ENCODE measurements around the gene NDUFC2.
A peak's percentile ranks its signal among the peaks of the same experiment; 100 is the strongest.
"Not testable (repeated sequence)": the region's sequence is repeated elsewhere in the genome, so short reads cannot be mapped to it uniquely, and the experiment has no call there.

NDUFC2 gene

DNA sequence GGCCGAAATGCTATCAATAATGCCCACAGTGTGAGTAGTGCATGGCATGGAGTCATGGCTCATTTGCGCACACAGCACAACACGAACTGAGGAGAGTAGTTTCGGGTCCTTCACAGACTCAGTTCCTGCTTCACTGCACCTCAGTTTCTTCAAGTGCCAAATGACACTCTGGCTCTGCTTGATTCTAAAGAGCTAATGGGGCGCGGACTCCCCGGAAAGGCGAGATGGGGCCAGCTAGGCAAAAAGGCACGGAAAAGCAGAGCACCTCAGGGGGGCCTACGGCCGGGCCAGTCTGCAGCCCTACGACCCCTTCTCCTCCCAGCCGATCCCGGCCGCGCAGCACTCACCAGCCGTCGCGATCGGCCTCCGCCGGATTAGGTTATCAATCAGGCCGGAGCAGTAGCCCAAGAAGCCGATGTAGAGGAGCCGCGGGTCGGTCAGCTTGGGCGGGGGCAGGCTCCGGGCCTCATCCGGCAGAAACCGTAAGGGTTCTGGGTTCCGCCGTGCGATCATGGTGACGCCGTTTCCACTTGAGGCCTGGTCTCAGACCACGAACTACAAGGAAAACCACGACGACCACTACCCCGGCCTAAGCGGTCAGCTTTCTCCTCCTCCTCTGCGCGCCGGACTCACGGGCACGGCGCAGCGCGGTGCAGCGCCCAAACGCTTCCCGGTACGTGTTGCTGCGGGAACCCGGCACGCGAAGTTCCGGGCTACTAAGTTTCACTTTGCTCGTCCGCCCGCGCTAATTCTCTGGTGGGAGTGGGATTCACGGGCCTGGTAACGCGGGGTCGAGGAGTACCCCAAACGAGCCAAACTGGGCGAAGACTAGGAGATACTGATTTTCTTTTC lies at the start of gene NDUFC2:
Gene NDUFC2 (minus strand): TSS at position 631 of the 852 bp plus-strand sequence. CDS start 118 bp downstream, at position 513.
- peak; percentile 81 for DNase-seq

DNA sequence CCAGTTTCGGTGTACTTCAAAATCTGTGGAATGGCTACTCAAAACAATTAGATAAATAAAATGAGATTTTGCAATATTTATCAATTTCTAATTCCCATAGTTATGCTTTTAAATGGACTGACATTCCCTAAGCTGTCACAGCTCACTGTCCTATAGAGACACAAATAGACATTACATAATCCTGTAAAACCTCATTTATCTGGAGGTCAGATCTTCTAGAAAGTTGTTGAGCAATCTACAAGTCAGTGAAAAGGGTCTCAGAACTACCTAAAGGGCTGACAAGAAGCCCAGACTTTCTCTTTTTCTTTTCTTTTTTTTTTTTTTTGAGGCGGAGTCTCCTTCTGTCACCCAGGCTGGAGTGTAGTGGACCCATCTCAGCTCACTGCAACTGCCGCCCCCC lies 47.7 kb upstream of the NDUFC2 start:
- no peak for DNase-seq

DNA sequence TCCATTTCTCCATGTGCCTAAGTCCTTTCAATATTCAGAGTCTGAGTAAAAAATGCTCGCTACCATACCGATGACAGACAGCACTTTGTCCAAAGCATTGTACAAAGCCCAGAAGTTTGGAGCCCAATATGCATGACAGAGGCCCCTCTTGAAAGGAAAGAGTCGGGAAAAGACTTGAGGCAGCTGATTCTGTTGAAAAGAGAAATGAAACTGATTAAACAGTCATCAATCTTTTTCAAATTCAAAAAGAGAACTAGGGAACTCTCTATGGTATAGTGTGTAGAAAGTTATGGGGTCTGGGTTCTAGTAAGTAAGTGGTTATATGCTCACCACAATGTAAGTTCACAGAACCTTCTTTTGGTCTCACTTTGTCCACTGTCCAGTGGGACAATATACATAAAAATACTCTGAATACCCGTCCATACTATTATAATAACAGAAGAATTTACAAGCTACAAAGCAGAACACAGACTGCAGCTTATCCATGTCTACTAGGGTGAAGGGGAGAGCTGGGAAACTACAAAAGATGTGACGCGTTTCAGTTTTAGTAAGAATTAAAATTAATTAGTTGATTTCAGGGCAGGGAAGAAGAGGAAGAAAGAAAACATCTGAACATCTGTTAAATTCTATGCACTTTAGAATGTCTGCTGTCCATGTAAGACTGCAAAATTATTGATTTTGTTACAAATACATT lies 33.1 kb upstream of the NDUFC2 start:
- peak; percentile 4 for DNase-seq

DNA sequence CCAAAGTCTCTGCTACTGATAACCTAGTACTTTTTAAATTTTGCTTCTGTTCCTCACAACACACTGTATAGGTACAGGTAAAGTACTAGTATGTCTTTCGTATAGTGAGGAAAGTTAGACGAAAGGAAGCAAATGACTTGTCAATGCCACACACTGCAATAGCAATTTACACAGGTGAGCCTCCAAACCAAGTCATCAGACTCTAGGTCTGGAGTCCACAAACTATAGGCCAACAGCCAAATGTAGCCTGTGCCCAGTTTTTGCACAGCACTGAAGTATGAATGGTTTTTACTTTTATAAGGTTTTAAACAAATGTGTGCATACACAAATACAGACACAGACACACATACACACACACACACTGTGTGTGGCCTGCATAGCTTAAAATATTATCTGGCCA lies 31.6 kb upstream of the NDUFC2 start:
- no peak for DNase-seq

DNA sequence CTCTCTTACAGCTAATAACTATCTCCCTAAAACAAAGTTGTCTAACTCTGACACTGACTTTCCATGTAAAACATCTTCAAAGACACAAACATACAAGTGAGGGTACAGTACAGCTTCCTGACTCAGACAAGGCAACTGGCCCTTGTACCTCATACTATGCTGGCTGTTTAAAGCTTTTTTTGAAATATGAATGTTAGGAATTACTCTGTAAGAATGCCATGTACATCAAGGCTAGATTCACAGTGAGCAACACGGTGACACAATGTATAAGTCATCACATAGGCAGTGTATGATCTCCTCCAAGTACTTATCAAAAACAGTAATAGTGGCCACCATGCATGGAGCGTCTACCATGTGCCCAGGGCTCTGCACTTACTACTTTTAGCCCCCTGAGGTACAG lies 31.2 kb upstream of the NDUFC2 start:
- DNase-seq, result no peak

DNA sequence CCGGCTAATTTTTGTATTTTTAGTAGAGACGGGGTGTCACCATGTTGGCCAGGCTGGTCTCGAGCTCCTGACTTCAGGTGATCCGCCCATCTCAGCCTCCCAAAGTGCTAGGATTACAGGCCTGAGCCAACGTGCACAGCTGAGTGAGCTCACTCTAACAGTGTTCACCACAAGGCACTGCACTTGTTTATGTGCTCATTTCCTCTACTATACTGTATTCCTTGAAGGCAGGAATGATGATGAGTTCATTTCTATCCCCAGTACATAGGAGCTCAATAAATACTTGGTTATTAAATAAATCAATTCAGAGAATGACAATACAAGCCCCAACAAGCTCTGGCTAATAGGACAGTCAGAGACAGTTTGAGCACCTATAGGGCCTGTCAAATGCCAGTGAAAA lies 30.7 kb upstream of the NDUFC2 start:
- DNase-seq, result no peak

DNA sequence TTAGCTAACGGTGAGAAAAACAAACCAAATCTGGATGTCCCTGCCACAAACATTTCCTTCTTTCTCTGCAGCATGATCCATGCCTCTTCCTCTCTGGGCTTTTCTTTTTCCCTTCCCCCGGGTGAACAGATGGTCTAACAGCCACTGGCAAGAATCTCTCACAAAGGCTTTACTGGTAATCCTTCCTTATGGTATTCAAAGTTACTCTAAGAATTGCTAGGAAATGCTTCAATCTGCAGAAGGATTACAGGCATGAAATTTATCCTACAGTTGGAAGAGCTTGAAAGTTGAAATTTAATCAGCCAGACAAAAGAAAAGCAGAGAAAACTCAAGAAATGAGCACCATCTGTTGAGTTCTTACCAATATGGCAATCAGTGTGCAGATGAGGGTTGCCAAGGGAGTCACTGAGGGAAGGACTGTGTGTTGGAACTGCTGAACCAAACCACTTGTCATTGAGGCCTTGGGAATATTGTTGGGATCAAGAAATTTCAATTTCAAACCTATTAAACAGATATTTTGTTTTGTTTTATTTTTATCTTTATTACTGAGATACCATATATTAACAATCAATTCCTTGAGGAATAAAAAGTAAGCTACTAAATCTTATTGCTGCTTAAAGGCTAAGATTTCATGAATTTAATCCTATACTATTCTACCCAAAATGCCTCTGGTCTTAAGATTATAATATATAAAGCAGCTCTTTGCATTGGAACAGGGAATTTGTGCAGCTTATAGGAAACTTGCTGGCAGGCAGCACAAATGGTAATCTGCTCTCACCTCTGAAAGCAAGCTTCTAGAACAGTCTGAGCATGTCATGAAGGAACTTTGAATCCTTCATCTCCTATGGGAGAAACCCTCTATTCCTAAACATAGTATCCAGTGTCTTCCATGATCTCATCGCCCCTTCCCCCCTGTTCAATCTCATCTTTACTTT lies 29.7 kb upstream of the NDUFC2 start:
- DNase-seq, result no peak

DNA sequence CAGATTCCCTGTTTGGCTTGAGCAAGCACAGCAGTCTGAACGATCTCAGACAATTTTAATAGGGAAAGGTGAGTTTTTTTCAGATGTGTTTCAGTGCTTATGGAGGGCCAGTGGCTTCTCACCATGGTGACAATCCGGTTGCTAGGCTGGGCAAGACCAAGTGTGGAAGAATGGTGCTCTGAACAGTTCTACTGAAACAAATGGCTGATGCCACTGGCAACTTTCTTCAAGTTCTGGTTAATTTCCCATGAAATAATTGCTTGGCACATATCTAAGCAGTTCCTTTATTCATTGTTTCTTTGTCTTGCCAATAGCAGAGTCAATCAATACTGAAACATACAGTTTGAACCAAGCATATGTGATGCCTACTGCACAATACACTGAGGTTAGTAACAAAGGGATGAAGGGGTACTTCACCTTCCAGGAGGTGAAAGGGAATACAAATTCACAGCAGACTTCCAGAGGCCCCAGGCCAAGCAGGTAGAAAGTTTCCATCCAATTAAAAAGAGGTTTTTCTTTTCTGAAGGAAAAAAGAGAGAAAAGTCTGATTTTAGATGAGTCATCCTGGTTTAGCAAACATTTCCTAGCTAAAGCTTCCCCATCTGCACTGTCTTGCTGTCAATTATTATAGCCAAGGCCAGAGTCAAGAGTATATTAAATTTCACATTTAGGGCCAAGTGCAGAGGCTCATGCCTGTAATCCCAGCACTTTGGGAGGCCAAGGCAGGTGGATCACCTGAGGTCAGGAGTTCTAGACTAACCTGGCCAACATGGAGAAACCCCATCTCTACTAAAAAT lies 21.2 kb upstream of the NDUFC2 start:
- DNase-seq, result no peak

DNA sequence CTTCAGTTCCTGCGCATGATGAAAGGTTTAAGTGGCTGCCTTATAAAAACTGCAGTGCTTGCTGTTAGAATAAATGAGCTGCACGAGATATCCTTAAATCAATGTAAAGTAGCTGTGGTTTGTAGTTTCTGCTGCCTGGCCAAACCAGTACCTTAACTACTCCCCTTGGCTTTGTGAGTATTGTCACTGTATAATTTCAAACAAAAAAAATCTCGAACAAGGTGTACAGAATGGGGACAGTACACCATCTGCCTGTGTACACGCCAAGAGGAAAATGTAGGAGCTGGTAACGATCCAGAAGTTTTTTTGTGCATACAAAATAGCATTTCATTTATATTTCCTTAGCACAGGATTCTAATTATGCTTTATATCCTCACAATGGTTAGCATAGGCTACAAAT lies 20.6 kb upstream of the NDUFC2 start:
- no peak for DNase-seq

DNA sequence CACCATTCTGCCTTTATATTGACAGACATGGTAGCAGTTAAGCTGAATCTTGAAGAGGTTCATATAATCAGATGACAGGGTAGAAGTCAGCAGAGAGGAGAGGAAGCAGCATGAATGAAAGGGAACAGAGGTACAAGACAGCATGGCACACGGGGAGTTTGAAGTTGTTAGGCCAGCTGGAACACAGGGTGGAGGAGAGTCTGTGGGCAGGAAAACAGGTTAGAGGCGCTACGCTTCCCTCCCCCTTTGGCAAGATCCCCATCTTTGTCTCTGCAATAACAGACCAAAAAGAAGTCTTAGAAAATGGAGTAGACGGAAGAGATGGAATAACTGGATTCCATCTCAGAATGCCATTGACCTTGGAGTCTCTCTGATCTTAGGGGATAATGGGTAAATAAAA lies 20.0 kb upstream of the NDUFC2 start:
- DNase-seq, result no peak

DNA sequence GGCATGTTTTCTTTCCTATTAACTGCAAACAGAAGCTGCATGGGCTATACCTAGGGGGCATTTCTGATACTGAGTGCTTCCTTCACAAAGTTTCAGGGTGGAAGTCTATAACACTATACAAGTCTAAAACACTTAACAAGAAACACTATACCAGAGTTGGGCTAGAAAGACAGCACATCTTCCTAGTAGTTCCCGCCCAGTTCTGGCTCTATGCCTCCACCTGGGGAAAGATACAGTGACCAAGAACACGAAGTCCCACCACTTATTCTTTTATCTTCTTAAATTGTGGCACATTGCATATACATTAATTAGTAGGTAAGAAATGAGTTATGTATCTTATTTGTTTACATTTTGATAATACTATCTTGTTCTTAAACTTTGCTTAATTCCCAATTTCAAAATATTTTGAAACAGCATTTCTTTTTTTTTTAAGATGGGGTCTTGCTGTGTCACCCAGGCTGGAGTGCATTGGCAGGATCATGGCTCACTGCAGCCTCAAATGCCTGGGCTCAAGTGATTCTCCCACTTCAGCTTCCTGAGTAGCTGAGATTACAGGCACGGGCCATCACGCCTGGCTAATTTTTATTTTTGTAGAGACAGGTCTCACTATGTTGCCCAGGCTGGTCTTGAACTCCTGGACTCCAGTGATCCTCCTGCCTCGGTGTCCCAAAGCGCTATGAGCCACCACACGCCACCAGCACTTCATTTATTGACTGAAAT lies 18.2 kb upstream of the NDUFC2 start:
- DNase-seq, result no peak

DNA sequence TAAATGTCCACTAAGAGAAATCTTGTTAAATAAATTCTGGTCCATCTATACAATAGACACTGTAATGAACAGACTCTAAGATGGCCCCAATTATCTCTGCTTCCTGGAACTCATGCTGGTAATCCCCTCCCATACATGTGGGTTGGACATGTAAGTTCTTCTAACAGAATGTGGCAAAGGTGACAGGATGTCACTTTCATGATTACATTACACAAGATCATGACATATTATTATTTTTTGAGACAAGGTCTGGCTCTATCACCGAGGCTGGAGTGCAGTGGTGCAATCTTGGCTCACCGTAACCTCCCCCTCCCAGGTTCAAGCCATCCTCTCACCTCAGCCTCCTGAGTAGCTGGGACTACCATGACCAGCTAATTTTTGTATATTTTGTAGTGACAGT lies 14.6 kb upstream of the NDUFC2 start:
- peak; percentile 5 for DNase-seq

DNA sequence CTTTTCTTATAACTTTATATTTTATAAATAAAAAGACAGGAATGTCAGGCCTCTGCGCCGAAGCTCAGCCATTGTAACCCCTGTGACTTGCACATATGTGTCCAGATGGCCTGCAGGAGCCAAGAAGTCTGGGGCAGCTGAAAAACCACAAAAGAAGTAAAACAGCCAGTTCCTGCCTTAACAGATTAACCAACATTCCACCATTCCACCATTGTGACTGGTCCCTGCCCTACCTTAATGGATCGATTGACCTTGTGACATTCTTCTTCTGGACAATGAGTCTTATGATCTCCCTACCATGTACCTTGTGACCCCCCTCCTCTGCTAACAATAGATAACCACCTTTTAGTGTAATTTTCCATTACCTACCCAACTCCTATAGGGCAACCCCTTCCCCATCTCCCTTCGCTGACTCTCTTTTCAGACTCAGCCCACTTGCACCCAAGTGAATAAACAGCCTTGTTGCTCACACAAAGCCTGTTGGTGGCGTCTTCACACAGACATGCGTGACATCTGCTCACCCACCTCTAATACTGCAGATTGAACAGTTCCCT lies 6.9 kb upstream of the NDUFC2 start:
- not testable (repeated sequence) for DNase-seq

DNA sequence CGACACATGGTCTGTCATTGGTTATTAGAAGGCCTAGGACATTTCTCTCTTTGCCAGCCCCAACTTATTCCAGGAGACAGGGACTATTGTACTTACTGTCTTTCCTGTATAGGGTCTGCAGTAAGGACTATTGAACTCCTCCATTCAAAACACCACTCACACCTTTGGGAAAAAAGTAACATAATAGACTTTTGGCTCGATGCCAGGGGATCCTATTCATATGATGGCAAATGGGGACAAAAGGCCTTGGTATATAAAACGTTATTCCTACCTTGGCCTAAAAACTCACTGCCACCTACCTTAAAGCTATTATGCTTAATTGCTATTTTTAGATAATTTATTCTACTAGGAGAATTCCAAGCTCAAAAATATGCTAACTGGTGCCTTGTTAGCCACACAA lies 6.3 kb upstream of the NDUFC2 start:
- DNase-seq, result no peak

DNA sequence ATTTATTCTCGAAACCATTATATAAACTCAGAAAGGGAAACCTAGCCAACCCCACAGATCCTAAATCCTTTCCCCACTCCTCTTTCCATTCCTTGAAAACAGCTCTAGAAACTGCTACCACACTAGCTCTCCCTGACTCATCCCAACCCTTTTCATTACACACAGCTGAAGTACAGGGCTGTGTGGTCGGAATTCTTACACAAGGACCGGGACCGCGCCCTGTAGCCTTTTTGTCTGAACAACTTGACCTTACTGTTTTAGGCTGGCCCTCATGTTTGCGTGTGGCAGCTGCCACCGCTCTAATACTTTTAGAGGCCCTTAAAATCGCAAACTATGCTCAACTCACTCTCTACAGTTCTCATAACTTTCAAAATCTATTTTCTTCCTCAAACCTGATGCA lies 4.8 kb upstream of the NDUFC2 start:
- not testable (repeated sequence) for DNase-seq

DNA sequence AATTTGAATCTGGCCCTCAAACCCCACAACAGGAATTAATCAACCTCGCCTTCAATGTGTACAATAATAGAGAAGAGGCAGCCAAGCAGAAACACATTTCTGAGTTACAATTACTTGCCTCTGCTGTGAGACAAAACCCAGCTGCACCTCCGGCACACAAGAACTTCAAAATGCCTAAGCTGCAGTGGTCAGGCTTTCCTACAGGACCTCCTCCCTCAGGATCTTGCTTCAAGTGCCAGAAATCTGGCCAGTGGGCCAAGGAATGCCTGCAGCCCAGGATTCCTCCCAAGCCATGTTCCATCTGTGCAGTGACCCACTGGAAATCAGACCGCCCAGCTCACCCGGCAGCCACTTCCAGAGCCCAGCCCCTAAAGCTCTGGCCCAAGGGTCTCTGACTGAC lies 3.4 kb upstream of the NDUFC2 start:
- DNase-seq, result no peak

DNA sequence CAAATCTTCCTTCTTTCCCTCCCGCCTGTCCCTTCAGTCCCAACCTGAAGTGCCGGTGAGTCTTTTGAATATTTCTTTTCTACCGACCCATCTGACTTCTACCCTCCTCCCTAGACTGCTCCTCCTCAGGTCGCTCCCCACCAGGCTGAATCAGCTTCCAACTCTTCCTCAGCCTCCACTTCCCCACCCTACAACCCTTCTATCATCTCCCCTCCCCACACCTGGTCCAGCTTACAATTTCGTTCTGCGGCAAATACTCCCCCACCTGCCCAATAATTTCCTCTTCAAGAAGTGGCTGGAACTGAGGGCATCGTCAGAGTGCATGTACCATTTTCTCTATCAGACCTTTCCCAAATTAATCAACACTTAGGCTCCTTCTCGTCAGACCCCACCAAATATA lies 2.5 kb upstream of the NDUFC2 start:
- DNase-seq, result no peak

DNA sequence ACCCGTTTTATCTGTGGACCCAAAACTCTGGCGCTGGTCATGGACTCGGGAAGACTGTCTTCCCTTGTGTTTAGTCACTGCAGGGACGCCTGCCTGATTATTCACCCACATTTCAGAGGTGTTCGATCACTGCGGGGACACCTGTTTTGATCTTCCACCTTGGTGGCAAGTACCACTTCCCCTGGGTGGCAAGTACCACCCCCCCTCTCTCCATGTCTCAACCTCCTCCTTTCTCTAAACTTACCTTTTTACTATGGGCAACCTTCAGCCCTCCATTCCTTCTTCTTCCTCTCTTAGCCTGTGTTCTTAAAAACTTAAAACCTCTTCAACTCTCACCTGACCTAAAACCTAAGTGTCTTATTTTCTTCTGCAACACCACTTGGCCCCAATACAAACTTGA lies 1.9 kb upstream of the NDUFC2 start:
- DNase-seq, result no peak

DNA sequence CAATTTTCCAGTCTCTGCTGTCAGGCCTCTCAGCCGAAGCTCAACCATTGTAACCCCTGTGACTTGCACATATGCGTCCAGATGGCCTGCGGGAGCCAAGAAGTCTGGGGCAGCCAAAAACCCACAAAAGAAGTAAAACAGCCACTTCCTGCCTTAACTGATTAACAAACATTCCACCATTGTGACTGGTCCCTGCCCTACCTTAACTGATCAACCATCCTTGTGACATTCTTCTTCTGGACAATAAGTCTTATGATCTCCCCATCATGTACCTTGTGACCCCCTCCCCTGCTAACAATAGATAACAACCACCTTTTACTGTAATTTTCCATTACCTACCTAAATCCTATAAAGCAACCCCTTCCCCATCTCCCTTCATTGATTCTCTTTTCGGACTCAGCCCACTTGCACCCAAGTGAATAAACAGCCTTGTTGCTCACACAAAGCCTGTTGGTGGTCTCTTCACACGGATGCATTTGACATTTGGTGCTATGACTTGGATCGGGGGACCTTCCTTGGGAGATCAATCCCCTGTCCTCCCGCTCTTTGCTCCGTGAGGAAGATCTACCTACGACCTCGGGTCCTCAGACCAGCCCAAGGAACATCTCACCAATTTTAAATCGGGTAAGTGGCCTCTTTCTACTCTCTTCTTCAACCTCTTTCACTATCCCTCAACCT lies 1.3 kb upstream of the NDUFC2 start:
- no peak for DNase-seq

DNA sequence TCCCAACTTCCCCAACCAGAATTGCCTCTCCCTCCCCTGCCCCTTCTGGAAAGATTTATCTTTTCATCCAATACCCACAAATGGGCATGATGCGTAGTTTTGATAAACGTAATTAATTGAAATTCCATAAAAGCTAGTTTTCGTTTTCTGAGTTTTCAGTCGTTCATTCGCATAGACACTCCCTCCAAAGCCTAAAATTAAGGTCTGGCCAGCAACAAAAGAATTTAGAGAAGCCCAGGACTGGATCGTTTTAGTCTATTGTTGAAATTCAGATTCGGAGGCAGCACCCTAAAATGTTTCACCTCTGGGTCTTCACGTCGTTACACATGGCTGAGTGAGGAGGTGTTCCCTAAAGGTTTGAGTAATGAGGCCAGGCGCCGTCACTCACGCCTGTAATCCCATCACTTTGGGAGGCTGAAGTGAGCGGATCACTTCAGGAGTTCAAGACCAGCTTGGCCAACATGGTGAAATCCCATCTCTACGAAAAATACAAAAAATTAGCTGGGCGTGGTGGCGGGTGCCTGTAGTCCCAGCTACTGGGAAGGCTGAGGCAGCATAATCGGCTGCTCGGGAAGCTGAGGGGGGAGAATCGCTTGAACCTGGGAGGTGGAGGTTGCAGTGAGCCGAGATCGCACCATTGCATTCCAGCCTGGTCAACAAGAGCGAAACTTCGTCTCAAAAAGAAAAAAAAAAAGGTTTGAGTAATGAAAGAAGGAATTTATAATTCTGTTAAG lies 589 bp upstream of the NDUFC2 start:
- no peak for DNase-seq
